ENCODE measurements around the gene BMP2K.

- TF ChIP-seq CTCF (IDR thresholded peaks at IDR 0.05; ENCODE audit: low read depth, low read length, missing input control) (no peak), GABPA (IDR thresholded peaks at IDR 0.05 in 1 of 2, conservative IDR thresholded peaks at IDR 0.05 in 1 of 2) (no peak), HNF4G (IDR thresholded peaks at IDR 0.05) (no peak), MAX (IDR thresholded peaks at IDR 0.05) (no peak), HNF4A (conservative IDR thresholded peaks at IDR 0.05) (no peak), ZBTB33 (IDR thresholded peaks at IDR 0.05) (no peak), RAD21 (IDR thresholded peaks at IDR 0.05) (no peak), NR2F2 (IDR thresholded peaks at IDR 0.05) (no peak), REST (IDR thresholded peaks at IDR 0.05) (no peak), RXRA (IDR thresholded peaks at IDR 0.05) (no peak), SP1 (IDR thresholded peaks at IDR 0.05) (no peak), EGR1 (IDR thresholded peaks at IDR 0.05; ENCODE audit: low read depth in 2 of 2) (no peak), TAF1 (conservative IDR thresholded peaks at IDR 0.05) (no peak)
Observed at GRCh38 chr4:78780093-78780492, 3.9 kb downstream of the BMP2K start.
